ENCODE data around the gene PPP2R2C. TPM values are rescaled to one million over a fixed set of nuclear protein-coding genes. Genes with fewer than 3 reads are reported as not detected.

The PPP2R2C gene
- total RNA-seq, 1 experiment from 2014 or later: 8.1 TPM

GRCh38 chr4:6498511-6499237, 26.3 kb upstream of the PPP2R2C start:
- no peak for TF ChIP-seq CTCF (conservative IDR thresholded peaks at IDR 0.05)
- Histone ChIP-seq H3K79me2 (ENCODE audit: insufficient read depth, low read length) (no peaks in the 10 kb centered on the region), H3K9ac (ENCODE audit: extremely low read depth, insufficient read length, low read length) (no peak overlapping the region), H2BK20ac (ENCODE audit: low read depth, low read length, poor library complexity, severe bottlenecking) (no peak overlapping the region), H2BK120ac (ENCODE audit: low read depth, low read length, poor library complexity, severe bottlenecking) (no peak overlapping the region), H3K23me2 (ENCODE audit: insufficient read length, low read depth, low read length, poor library complexity, severe bottlenecking) (no peaks in the 10 kb centered on the region), H3K4ac (ENCODE audit: low read depth, low read length) (no peak overlapping the region), H3K27me3 (ENCODE audit: insufficient read depth, low read length) (no peaks in the 10 kb centered on the region), H2BK12ac (ENCODE audit: insufficient read length, low read depth, low read length) (no peak overlapping the region), H3K4me2 (ENCODE audit: insufficient read depth, insufficient read length, low read length) (no peak overlapping the region), H4K20me1 (ENCODE audit: control insufficient read depth, insufficient read depth, insufficient read length) (no peaks in the 10 kb centered on the region), H2AFZ (ENCODE audit: low read length) (no peak overlapping the region), H4K91ac (ENCODE audit: insufficient read length, low read depth, low read length) (no peak overlapping the region), H3T11ph (ENCODE audit: low read length) (no peak overlapping the region), H3K79me1 (ENCODE audit: insufficient read depth, low read depth, low read length, poor library complexity, severe bottlenecking) (no peaks in the 10 kb centered on the region), H2AK5ac (ENCODE audit: insufficient read length, low read length) (no peak overlapping the region), H3K14ac (ENCODE audit: insufficient read depth, low read length) (no peak overlapping the region), H2BK15ac (ENCODE audit: low read depth, low read length) (no peak overlapping the region), H3K18ac (ENCODE audit: insufficient read length, low read depth, low read length) (no peak overlapping the region), H3K56ac (ENCODE audit: insufficient read length, low read depth, low read length) (no peak overlapping the region), H4K8ac (replicated peaks; ENCODE audit: insufficient read length, low read depth, low read length) (no peak overlapping the region), H3K23ac (ENCODE audit: insufficient read length, low read depth, low read length) (no peak overlapping the region), H2BK5ac (ENCODE audit: insufficient read length, low read length) (no peak overlapping the region), H3K27ac (ENCODE audit: insufficient read length, low read depth, low read length) (no peak overlapping the region), H3K9me3 (ENCODE audit: control insufficient read depth, low read depth, low read length) (no peaks in the 10 kb centered on the region), H3K4me1 (ENCODE audit: insufficient read depth, low read length) (no peaks in the 10 kb centered on the region), H4K5ac (ENCODE audit: insufficient read length, low read depth, low read length) (no peak overlapping the region)
- no peaks in the 10 kb centered on the region for H3K36me3 Mint-ChIP-seq (ENCODE audit: insufficient read depth in 1 of 3, low read depth in 3 of 3)
- H3K9me3 Mint-ChIP-seq: peaks cover 4 to 9% of the 10 kb centered on the region in 2 experiments
- no CpG with 5 or more reads among the region's 11 CpGs for whole genome bisulfite sequencing (ENCODE audit: extremely low coverage, insufficient read length, low lambda C conversion rate)
- no peak overlapping the region for H3K27ac Mint-ChIP-seq
- peaks cover 25% of the 10 kb centered on the region for H3K27me3 Mint-ChIP-seq (ENCODE audit: low read depth)
- peaks cover 5 to 7% of the 10 kb centered on the region in 2 experiments for H3K4me1 Mint-ChIP-seq
- no peak overlapping the region for H3K4me3 Mint-ChIP-seq
- no peak for DNase-seq

Measured in H9 (cell line).